K562 (cell line): Measurements from ENCODE around the gene RASSF10. TPM values are rescaled to one million over a fixed set of nuclear protein-coding genes. Genes with fewer than 3 reads are reported as not detected.

Source experiments
- ATAC-seq: fragments of 200-7000 bp; cut with Tn5 transposase; 3 replicates; pipeline ENCODE4 v1.9.1; 2020; ENCODE audit warnings: moderate library complexity
- BruUV-seq: library from RNA; stranded (reverse); fragments of 400-500 nt; replicated peaks from 2 replicates; lab custom pipeline; 2021; lab: Mats Ljungman, UMichigan
- CTCF ChIA-PET: fragments of 300-600 bp; formaldehyde crosslinking; extraction: SDS; loops from one replicate; lab custom pipeline; 2021; ENCODE audit warnings: low intra/inter-chr PET ratio; lab: Yijun Ruan, JAX
- POLR2A ChIA-PET: fragments of 300-600, 350-650 bp; sonication (Branson Sonifier 250); formaldehyde crosslinking; extraction: SDS; loops from one replicate; lab custom pipeline; 2021; ENCODE audit warnings: antibody characterized with exemption, inconsistent platforms; lab: Yijun Ruan, JAX
- DNase-seq, 4 experiments: peaks; one replicate each; pipeline versions ENCODE4 v3.0.0 to v3.0.0-alpha.2; 2011 to 2018; ENCODE audit warnings: low spot score in 3 of 4, mixed read lengths in 3 of 4; ENCODE audit errors: extremely low read depth in 1 of 4
- FAIRE-seq: peaks from 2 replicates; lab custom pipeline; 2011; peaks lifted over from hg19 to GRCh38; lab: Jason Lieb, UNC
- H2AFZ ChIP-seq: 2 replicates; pipeline ENCODE4 v1.6.0; 2011; ENCODE audit warnings: low read depth, low read length, control low read depth, inconsistent platforms
- H3K27ac ChIP-seq: fragments of 200-600 bp; 3 replicates; pipeline ENCODE4 v1.8.0; 2011; ENCODE audit warnings: low read depth, mild to moderate bottlenecking, control low read depth, inconsistent platforms, low read length, moderate library complexity, mixed read lengths; ENCODE audit errors: extremely low read depth
- H3K27me3 ChIP-seq, 2 experiments: fragments of 300-600 bp in 1 of 2; 2 replicates in 1 of 2; 3 replicates in 1 of 2; pipeline versions ENCODE4 v1.6.0 to v1.8.0; 2011; ENCODE audit warnings: inconsistent platforms in 2 of 2, low read length in 2 of 2, mild to moderate bottlenecking in 1 of 2, mixed read lengths in 1 of 2, moderate library complexity in 1 of 2; ENCODE audit not compliant: control insufficient read depth in 2 of 2, insufficient read depth in 2 of 2
- H3K36me3 ChIP-seq: fragments of 300-600 bp; 3 replicates; pipeline ENCODE4 v1.8.0; 2011; ENCODE audit warnings: mild to moderate bottlenecking, low read length, inconsistent platforms; ENCODE audit not compliant: control insufficient read depth, insufficient read depth
- H3K4me1 ChIP-seq, 2 experiments: fragments of 200-600 bp in 1 of 2; replicated peaks in 1 of 2; 2 replicates in 1 of 2; 3 replicates in 1 of 2; pipeline versions ENCODE4 v1.5.1 to v1.8.0; 2011; ENCODE audit warnings: inconsistent platforms in 2 of 2, low read length in 2 of 2, mild to moderate bottlenecking in 1 of 2, mixed read lengths in 1 of 2, moderate library complexity in 1 of 2; ENCODE audit not compliant: control insufficient read depth in 2 of 2, insufficient read depth in 2 of 2
- H3K4me2 ChIP-seq: 2 replicates; pipeline ENCODE4 v1.6.1; 2011; ENCODE audit warnings: low read length, control low read depth, inconsistent platforms, mixed read lengths; ENCODE audit not compliant: insufficient read depth
- H3K4me3 ChIP-seq: fragments of 200-600 bp; sonication (generic), shearing (Covaris generic); 2 replicates; pipeline ENCODE4 v1.5.1; 2016; ENCODE audit warnings: control low read depth, inconsistent platforms
- H3K79me2 ChIP-seq: fragments of 200-600 bp; 3 replicates; pipeline ENCODE4 v1.8.0; 2011; ENCODE audit warnings: low read length, inconsistent platforms; ENCODE audit not compliant: control insufficient read depth, insufficient read depth
- H3K9ac ChIP-seq, 2 experiments: 2 replicates each; pipeline versions ENCODE4 v1.6.0 to v1.6.1; 2011; ENCODE audit warnings: low read depth in 2 of 2, low read length in 2 of 2, control low read depth in 1 of 2, inconsistent platforms in 1 of 2, mild to moderate bottlenecking in 1 of 2, mixed read lengths in 1 of 2; ENCODE audit not compliant: insufficient read depth in 1 of 2
- H3K9me1 ChIP-seq: one replicate; pipeline ENCODE4 v1.6.0; 2011; ENCODE audit warnings: inconsistent platforms, mild to moderate bottlenecking, low read length, moderate library complexity; ENCODE audit not compliant: control insufficient read depth, insufficient read depth
- H3K9me3 ChIP-seq: replicated peaks from 2 replicates; pipeline ENCODE4 v1.5.1; 2011; ENCODE audit warnings: low read depth, low read length, inconsistent platforms; ENCODE audit not compliant: control insufficient read depth, insufficient read depth
- H4K20me1 ChIP-seq: replicated peaks from 2 replicates; pipeline ENCODE4 v1.6.1; 2011; ENCODE audit warnings: low read length, inconsistent platforms, mixed read lengths; ENCODE audit not compliant: control insufficient read depth, insufficient read depth
- ELK3 ChIP-seq: fragments of 450-650 bp; formaldehyde crosslinking; IDR thresholded peaks from 2 replicates; pipeline ENCODE4 v1.4.0; 2020; ENCODE audit warnings: mild to moderate bottlenecking
- MYBL2 ChIP-seq, 2 experiments: fragments of 450-650 bp in 1 of 2; sonication (generic) in 1 of 2; formaldehyde crosslinking in 1 of 2; IDR thresholded peaks; 2 replicates each; pipeline versions ENCODE4 v1.6.1 to v1.8.1; 2017 to 2022; ENCODE audit warnings: borderline replicate concordance in 1 of 2, inconsistent platforms in 1 of 2, low read depth in 1 of 2, mild to moderate bottlenecking in 1 of 2, missing genetic modification reagents in 1 of 2, moderate library complexity in 1 of 2
- POLR3A ChIP-seq: IDR thresholded peaks from 2 replicates; pipeline ENCODE4 v1.6.1; 2011; ENCODE audit warnings: borderline replicate concordance, mild to moderate bottlenecking, moderate library complexity; ENCODE audit not compliant: insufficient read length, insufficient read depth; ENCODE audit errors: extremely low read depth
- SMAD4 ChIP-seq: fragments of 250-450 bp; sonication (Bioruptor Pico); conservative IDR thresholded peaks from 2 replicates; pipeline ENCODE4 v1.8.0; 2021; ENCODE audit warnings: inconsistent platforms, mild to moderate bottlenecking, moderate library complexity
- VEZF1 ChIP-seq: fragments of 200-800 bp; sonication (Bioruptor generic); IDR thresholded peaks from 2 replicates; pipeline ENCODE4 v1.6.1; 2017; ENCODE audit warnings: missing genetic modification characterization, missing compliant biosample characterization
- WGBS: fragments of 100-300 bp; shearing (Covaris generic); methylation state at CpG from one replicate; pipeline ENCODE4 v1.1.6; 2016; ENCODE audit warnings: low coverage, mixed read lengths; ENCODE audit not compliant: insufficient coverage; ENCODE audit errors: missing lambda C conversion rate; 5-methylcytosine and 5-hydroxymethylcytosine counted together
- in situ Hi-C: fragments of 300-500 bp; cut with MboI; formaldehyde crosslinking; loops from 4 replicates; pipeline ENCODE4 v1.15.0; 2018; ENCODE audit warnings: inconsistent platforms, mixed read lengths
- intact Hi-C: fragments of 100-400 bp; cut with micrococcal nuclease; formaldehyde crosslinking; loops from 2 replicates; pipeline ENCODE4 v1.14.2; 2022
- polyA plus RNA-seq, 8 experiments: library from polyadenylated mRNA; depleted of rRNA in 4 of 8; stranded (reverse) in 5 of 8; unstranded in 3 of 8; fragments of >200 nt; fragmentation: Nextera tagmentation in 2 of 8; fragmentation: Illumina TruSeq in 1 of 8; extraction: Ambion mirVana in 2 of 8; extraction: Trizol in 1 of 8; gene quantifications; 2 replicates each; pipeline versions ENCODE4 v1.2.1 to v1.2.3, GENCODE V29; 2011 to 2014; ENCODE audit warnings: inconsistent platforms in 1 of 8, missing spikeins in 1 of 8
- total RNA-seq, 7 experiments: library from RNA; depleted of rRNA in 6 of 7; stranded (reverse); fragments of >200 nt in 6 of 7; fragmentation: Illumina TruSeq in 2 of 7; extraction: Trizol in 2 of 7; gene quantifications; 2 replicates each; pipeline versions ENCODE4 v1.2.1 to v1.2.3, GENCODE V29; 2011 to 2021; ENCODE audit warnings: low replicate concordance in 1 of 7

The RASSF10 gene
- total and polyA plus RNA-seq, 9 of the 15 experiments (the other 6 are each of a cell fraction or from before 2014, with no cell fraction given): not detected

- no TSS peak for BruUV-seq
- FAIRE-seq (no peak), DNase-seq (no peak), ATAC-seq (no peak)
- in situ Hi-C loops (no loop called here), intact Hi-C loops (no loop called here)
- Histone ChIP-seq H3K27me3 (peaks cover 2 to 8% of the 10 kb centered on the region in 2 experiments; a peak in 1 of 5 replicates), H3K9me3 (no peaks in the 10 kb centered on the region), H3K79me2 (no peaks in the 10 kb centered on the region), H3K36me3 (no peaks in the 10 kb centered on the region), H3K9me1 (no peaks in the 10 kb centered on the region), H3K4me2 (no peak overlapping the region), H3K27ac (no peak overlapping the region), H3K9ac (no peak overlapping the region), H3K4me1 (no peaks in the 10 kb centered on the region), H3K4me3 (no peak overlapping the region), H2AFZ (no peak overlapping the region), H4K20me1 (no peaks in the 10 kb centered on the region)
- ChIA-PET CTCF (no interaction called here), POLR2A (interaction anchor here (0.6 kb wide), 2 partner anchors 86 to 228 kb away, joined by 3 to 5 read pairs; no protein-coding TSS in a partner anchor)
- 10% methylated on average over 5 of the region's 5 CpGs for WGBS
- TF ChIP-seq POLR3A (no peak), VEZF1 (CRISPR knock-in tag) (no peak), ELK3 (CRISPR knock-in tag) (no peak), MYBL2 (IDR thresholded peaks at IDR 0.05; ENCODE audit: low read depth) (no peak), MYBL2 (CRISPR knock-in tag; IDR thresholded peaks at IDR 0.05; ENCODE audit: borderline replicate concordance) (no peak), SMAD4 (CRISPR knock-in tag) (no peak)
Observed at GRCh38 chr11:13052130-13052571, 43.0 kb downstream of the RASSF10 start.
